ENCODE results near the gene TACC2.

DNA sequence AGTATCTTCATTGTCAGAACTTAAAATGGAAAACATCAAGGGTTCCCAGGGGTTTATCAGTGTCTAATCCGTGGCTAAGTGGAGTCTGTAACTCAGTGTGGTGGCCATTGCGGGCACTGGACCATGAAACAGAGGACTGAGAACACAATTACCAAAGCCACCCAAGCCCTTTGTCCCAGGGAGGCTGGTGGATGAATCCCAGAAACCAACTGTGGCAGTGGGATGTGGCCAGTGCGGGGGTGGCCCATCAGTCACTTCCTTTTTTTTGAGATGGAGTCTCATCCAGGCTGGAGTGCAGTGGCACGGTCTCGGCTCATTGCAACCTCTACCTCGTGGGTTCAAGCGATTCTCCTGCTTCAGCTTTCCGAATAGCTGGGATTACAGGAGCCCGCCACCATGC lies 61.8 kb downstream of the TACC2 start:
- no peak for TF ChIP-seq POLR2A (IDR thresholded peaks at IDR 0.05; ENCODE audit: low read length)
- no peak for TF ChIP-seq GATA1 (IDR thresholded peaks at IDR 0.05; ENCODE audit: low read depth, low read length)
